GM18909 (cell line): ENCODE results near the gene DNAAF8.

ENCODE experiments used
- ATAC-seq: cut with Tn5 transposase; IDR thresholded peaks from one replicate; pipeline ENCODE4 v1.9.1; 2021; ENCODE audit warnings: mild to moderate bottlenecking; ENCODE audit not compliant: unreplicated experiment, poor library complexity

The DNAAF8 gene

DNA sequence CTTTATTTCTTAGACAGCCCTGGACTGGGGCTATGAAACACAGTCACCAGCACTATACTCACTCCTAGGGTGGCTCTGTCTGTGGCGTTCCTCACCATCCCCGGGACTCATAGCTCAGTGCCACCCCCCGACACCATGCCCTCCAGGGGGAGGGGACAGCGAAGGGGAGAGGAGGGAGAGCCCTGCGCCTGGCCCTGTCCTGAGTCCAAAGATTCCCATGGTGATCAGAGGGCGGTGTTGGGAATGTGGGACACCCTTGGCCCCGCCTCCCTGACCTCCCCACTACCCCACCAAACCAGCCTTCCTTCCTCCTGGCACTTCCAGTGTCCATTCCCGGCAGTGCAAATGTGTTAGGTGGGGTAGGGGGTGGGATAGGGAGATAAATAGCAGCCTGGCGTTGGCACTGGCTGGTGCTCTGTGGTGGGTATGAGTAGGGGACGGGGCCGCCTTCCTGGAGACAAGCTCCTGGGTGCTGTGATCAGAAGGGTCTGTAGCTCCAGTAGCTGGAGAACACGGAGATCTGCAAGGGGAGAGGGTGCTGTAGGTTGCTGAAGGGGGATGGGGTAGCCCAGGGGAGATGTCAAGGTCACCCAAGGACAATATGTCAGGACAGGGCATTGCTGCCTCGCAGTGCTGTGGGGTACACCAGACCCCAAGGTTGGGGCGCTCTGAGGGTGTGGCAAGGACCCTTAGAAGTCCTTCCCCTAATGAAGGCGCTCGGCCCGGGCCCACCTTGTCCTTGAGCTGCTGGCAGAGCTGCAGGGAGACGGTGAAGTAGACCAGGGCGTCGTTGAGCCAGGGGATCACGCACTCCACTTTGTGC is 62.9 kb downstream of the DNAAF8 start:
- ATAC-seq, result no peak

DNA sequence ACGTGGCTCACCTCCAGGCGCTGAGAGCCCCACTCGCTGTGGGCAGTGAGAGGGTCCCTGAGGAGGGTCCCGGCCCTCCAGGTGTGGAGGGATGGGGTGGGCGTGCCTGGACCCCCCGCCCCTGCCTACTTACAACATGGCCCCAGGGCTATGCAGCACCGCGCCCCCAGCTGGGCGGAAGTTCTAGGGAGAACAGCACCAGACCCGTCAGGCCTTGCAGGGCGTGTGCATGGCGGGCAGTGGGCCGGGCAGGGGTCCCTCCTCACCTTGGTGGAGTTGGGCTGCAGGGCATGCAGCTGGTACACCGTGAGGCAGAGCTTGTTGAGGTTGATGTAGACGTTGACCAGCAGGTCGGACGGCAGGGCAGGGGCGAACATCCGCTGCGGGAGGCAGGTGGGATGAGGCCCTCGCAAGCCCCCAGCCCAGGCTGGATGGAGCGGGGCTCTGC is 63.5 kb downstream of the DNAAF8 start:
- no peak for ATAC-seq

- ATAC-seq, result no peak
These were observed 64.1 kb downstream of the DNAAF8 start for GRCh38 chr16:4798456-4798855.
